ENCODE data around the gene BCAS1.

DNA sequence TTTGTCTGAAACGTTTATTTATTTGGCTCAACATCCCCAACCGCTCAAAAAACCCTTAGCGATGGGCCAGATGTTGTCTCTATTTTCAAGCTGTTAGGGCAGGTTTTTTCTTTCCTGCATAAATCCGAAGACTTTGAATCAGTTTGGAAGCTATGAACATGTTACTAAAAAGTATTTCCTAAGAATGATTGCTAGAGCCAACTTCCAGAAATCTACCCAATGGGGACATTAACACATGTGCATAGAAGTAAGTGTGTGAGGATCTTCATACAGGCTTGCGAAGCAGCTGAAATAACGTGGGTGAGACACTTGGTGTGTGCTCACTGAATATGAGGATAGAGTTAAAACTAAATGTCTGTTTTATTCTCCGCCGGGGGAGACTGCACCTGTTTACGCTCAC lies 106.8 kb downstream of the BCAS1 start:
- no peak for TF ChIP-seq POLR2A (IDR thresholded peaks at IDR 0.05)
- no peak for TF ChIP-seq CTCF (IDR thresholded peaks at IDR 0.05)
